Measurements from ENCODE around the gene KBTBD2.
"Not testable (repeated sequence)": the region's sequence is repeated elsewhere in the genome, so short reads cannot be mapped to it uniquely, and the experiment has no call there.

KBTBD2 gene

GRCh38 chr7:32848655-32849054, 42.9 kb downstream of the KBTBD2 start:
- not testable (repeated sequence) for DNase-seq

- peak; percentile 63 for DNase-seq
Measured at GRCh38 chr7:32846630-32847225, 44.8 kb downstream of the KBTBD2 start.

- not testable (repeated sequence) for DNase-seq
Measured at GRCh38 chr7:32844748-32845147, 46.8 kb downstream of the KBTBD2 start.

- DNase-seq: not testable (repeated sequence)
Measured at GRCh38 chr7:32843763-32844162, 47.8 kb downstream of the KBTBD2 start.

- DNase-seq: not testable (repeated sequence)
Measured at GRCh38 chr7:32839846-32840245, 51.7 kb downstream of the KBTBD2 start.

GRCh38 chr7:32828996-32829752, 62.4 kb downstream of the KBTBD2 start:
- not testable (repeated sequence) for DNase-seq
